Esophagus squamous epithelium (tissue), 4 donors: ENCODE results near the gene APOO.

Experiments
- POLR2A ChIP-seq, 4 donors: fragments of 450-650 bp; IDR thresholded peaks; one replicate each; pipeline ENCODE4 v1.6.1; 2017; ENCODE audit warnings: antibody characterized with exemption in 4 of 4, mild to moderate bottlenecking in 4 of 4, moderate library complexity in 3 of 4
- TF ChIP-seq, protein P1 (sequence below), 6 experiments: fragments of 450-650 bp in 4 of 6; fragments of 200-600 bp in 2 of 6; sonication (generic) in 2 of 6; IDR thresholded peaks; one replicate each; pipeline ENCODE4 v1.5.1; 2016 to 2019; ENCODE audit warnings: antibody characterized with exemption in 6 of 6, mild to moderate bottlenecking in 4 of 6, moderate library complexity in 4 of 6

GRCh38 chrX:23861215-23861896 is 46.4 kb downstream of the APOO start:
- TF ChIP-seq, protein P1, sequence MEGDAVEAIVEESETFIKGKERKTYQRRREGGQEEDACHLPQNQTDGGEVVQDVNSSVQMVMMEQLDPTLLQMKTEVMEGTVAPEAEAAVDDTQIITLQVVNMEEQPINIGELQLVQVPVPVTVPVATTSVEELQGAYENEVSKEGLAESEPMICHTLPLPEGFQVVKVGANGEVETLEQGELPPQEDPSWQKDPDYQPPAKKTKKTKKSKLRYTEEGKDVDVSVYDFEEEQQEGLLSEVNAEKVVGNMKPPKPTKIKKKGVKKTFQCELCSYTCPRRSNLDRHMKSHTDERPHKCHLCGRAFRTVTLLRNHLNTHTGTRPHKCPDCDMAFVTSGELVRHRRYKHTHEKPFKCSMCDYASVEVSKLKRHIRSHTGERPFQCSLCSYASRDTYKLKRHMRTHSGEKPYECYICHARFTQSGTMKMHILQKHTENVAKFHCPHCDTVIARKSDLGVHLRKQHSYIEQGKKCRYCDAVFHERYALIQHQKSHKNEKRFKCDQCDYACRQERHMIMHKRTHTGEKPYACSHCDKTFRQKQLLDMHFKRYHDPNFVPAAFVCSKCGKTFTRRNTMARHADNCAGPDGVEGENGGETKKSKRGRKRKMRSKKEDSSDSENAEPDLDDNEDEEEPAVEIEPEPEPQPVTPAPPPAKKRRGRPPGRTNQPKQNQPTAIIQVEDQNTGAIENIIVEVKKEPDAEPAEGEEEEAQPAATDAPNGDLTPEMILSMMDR (IDR thresholded peaks at IDR 0.05) = no peak
- TF ChIP-seq POLR2A (IDR thresholded peaks at IDR 0.05) = no peak
